ENCODE results near the gene DSN1. TPM values are rescaled to one million over a fixed set of nuclear protein-coding genes. Genes with fewer than 3 reads are reported as not detected.

The DSN1 gene
- polyA plus RNA-seq, 1 donor (not counting 4 experiments of a cell fraction or from before 2014, with no cell fraction given) = 12.7 TPM

DNA sequence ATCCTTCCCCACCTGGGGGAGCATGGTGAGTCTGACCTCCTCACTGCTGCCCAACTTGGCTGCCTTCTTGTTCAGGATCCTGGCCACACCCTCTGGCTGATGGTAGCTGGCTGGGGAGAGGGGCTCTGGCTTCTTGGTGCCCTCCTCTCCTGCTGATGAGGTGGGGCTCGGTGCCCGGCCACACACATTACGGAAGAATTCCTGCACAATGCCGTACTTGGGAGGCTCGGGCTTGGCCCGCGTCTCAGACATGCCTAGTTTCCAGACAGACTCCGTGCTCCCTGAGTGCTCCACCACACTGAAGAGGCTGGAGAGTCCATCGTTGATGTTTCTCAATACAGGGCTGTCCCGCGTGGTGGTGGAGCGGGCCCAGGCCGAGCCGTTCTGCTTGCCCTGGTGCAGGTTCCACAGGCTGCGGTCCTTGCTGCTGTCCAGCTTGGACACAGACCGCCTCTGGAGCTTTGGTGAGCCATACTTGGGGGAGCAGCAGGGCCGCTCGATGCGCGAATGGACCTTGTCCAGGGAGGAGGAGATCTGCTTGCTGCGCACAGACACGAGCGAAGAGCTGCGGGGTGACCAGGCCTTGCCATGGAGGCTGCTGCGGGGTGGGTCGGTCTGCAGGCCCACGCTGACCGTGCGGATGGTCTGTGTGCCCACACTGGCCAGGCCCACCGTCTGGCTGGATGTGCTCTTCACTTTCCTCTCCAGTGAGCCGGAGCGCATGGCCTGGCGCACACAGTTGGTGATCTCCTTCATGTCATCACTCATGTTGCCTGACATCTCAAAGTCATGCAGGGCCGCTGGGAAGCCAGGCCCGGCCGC lies 19.9 kb upstream of the DSN1 start:
- TF ChIP-seq EZH2 (IDR thresholded peaks at IDR 0.05; ENCODE audit: low read length) = no peak
- TF ChIP-seq, protein P1, sequence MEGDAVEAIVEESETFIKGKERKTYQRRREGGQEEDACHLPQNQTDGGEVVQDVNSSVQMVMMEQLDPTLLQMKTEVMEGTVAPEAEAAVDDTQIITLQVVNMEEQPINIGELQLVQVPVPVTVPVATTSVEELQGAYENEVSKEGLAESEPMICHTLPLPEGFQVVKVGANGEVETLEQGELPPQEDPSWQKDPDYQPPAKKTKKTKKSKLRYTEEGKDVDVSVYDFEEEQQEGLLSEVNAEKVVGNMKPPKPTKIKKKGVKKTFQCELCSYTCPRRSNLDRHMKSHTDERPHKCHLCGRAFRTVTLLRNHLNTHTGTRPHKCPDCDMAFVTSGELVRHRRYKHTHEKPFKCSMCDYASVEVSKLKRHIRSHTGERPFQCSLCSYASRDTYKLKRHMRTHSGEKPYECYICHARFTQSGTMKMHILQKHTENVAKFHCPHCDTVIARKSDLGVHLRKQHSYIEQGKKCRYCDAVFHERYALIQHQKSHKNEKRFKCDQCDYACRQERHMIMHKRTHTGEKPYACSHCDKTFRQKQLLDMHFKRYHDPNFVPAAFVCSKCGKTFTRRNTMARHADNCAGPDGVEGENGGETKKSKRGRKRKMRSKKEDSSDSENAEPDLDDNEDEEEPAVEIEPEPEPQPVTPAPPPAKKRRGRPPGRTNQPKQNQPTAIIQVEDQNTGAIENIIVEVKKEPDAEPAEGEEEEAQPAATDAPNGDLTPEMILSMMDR (optimal IDR thresholded peaks at IDR 0.05 in 1 of 3, IDR thresholded peaks at IDR 0.05 in 1 of 3, conservative IDR thresholded peaks at IDR 0.05 in 1 of 3; ENCODE audit: extremely low read depth in 1 of 3, insufficient read depth in 2 of 3, low read length in 3 of 3) = no peak
- dilution Hi-C loops (cut with MboI; ENCODE audit: extremely low pct_ligation_motif_present, low sequenced_read_pairs) = no loop called here
- Histone ChIP-seq H3K4me3 (ENCODE audit: control insufficient read depth in 2 of 3, extremely low read depth in 1 of 3, insufficient read depth in 2 of 3, low read depth in 1 of 3, low read length in 3 of 3) (no peak overlapping the region), H3K27me3 (ENCODE audit: control insufficient read depth, extremely low read depth, insufficient read depth, low read length) (no peaks in the 10 kb centered on the region), H3K4me1 (ENCODE audit: control insufficient read depth, extremely low read depth, insufficient read depth, low read length) (no peaks in the 10 kb centered on the region), H3K9ac (ENCODE audit: control insufficient read depth, extremely low read depth, insufficient read depth, low read length) (no peak overlapping the region), H4K20me1 (ENCODE audit: control insufficient read depth, extremely low read depth, insufficient read depth, low read length) (peaks cover 2% of the 10 kb centered on the region), H3K4me2 (ENCODE audit: control insufficient read depth, extremely low read depth, insufficient read depth, low read depth, low read length) (no peak overlapping the region), H3K9me1 (ENCODE audit: control insufficient read depth, extremely low read depth, insufficient read depth, low read length) (no peaks in the 10 kb centered on the region), H3K36me3 (ENCODE audit: control insufficient read depth in 2 of 2, extremely low read depth in 1 of 2, insufficient read depth in 2 of 2, low read length in 2 of 2) (peaks cover 23 to 52% of the 10 kb centered on the region in 2 experiments), H2AFZ (ENCODE audit: control insufficient read depth, low read length) (no peak overlapping the region), H3K79me2 (ENCODE audit: control insufficient read depth, insufficient read depth, low read length) (peaks cover 3% of the 10 kb centered on the region), H3K9me3 (ENCODE audit: control insufficient read depth, low read depth, low read length) (no peaks in the 10 kb centered on the region), H3K27ac (ENCODE audit: control insufficient read depth, insufficient read depth, low read length) (no peak overlapping the region)
- FAIRE-seq = no peak
- no peak for DNase-seq (ENCODE audit: low read depth, low spot score)

DNA sequence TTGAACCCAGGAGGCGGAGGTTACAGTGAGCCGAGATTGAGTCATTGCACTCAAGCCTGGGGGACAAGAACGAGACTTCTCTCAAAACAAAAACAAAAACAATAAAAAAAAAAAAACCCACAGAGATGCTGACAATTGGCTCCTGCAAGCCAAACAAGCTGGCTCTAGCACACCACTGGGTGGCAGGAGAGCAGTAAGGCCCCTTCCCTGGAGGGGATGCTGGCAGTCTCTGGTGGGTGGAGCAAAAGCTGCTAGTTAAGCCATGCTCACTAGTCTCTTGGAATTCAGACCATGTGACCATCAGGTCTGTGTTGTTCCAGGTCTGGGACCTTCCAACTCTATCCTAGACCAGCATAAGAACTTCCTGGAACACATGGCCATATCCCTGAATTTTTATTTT lies 18.9 kb upstream of the DSN1 start:
- no peaks in the 10 kb centered on the region for H3K4me1 ChIP-seq (ENCODE audit: control insufficient read depth, extremely low read depth, insufficient read depth, low read length)
- H3K9me1 ChIP-seq (ENCODE audit: control insufficient read depth, extremely low read depth, insufficient read depth, low read length) = no peaks in the 10 kb centered on the region
- H3K4me2 ChIP-seq (ENCODE audit: control insufficient read depth, extremely low read depth, insufficient read depth, low read depth, low read length) = no peak overlapping the region
- H2AFZ ChIP-seq (ENCODE audit: control insufficient read depth, low read length) = no peak overlapping the region
- peaks cover 20 to 41% of the 10 kb centered on the region in 2 experiments for H3K36me3 ChIP-seq (ENCODE audit: control insufficient read depth in 2 of 2, extremely low read depth in 1 of 2, insufficient read depth in 2 of 2, low read length in 2 of 2)
- no peaks in the 10 kb centered on the region for H4K20me1 ChIP-seq (ENCODE audit: control insufficient read depth, extremely low read depth, insufficient read depth, low read length)
- H3K4me3 ChIP-seq (ENCODE audit: control insufficient read depth in 2 of 3, extremely low read depth in 1 of 3, insufficient read depth in 2 of 3, low read depth in 1 of 3, low read length in 3 of 3) = no peak overlapping the region
- DNase-seq (ENCODE audit: low read depth, low spot score) (no peak), FAIRE-seq (no peak)
- no peaks in the 10 kb centered on the region for H3K27me3 ChIP-seq (ENCODE audit: control insufficient read depth, extremely low read depth, insufficient read depth, low read length)
- no peak overlapping the region for H3K9ac ChIP-seq (ENCODE audit: control insufficient read depth, extremely low read depth, insufficient read depth, low read length)
- no peak for TF ChIP-seq EZH2 (IDR thresholded peaks at IDR 0.05; ENCODE audit: low read length)
- TF ChIP-seq, protein P1 (optimal IDR thresholded peaks at IDR 0.05 in 1 of 3, IDR thresholded peaks at IDR 0.05 in 1 of 3, conservative IDR thresholded peaks at IDR 0.05 in 1 of 3; ENCODE audit: extremely low read depth in 1 of 3, insufficient read depth in 2 of 3, low read length in 3 of 3) = peak; percentile 31 to 46 (median 44)
- no peak overlapping the region for H3K27ac ChIP-seq (ENCODE audit: control insufficient read depth, insufficient read depth, low read length)
- H3K9me3 ChIP-seq (ENCODE audit: control insufficient read depth, low read depth, low read length) = no peaks in the 10 kb centered on the region
- peaks cover 3% of the 10 kb centered on the region for H3K79me2 ChIP-seq (ENCODE audit: control insufficient read depth, insufficient read depth, low read length)
- dilution Hi-C loops (cut with MboI; ENCODE audit: extremely low pct_ligation_motif_present, low sequenced_read_pairs) = no loop called here
